Globus pallidus (tissue), 1 donor: Measurements from ENCODE around the gene RPLP2.

ENCODE experiments used
- DNase-seq: peaks from one replicate; pipeline ENCODE4 v3.0.0-alpha.2; 2015; ENCODE audit warnings: low spot score

RPLP2 gene

DNA sequence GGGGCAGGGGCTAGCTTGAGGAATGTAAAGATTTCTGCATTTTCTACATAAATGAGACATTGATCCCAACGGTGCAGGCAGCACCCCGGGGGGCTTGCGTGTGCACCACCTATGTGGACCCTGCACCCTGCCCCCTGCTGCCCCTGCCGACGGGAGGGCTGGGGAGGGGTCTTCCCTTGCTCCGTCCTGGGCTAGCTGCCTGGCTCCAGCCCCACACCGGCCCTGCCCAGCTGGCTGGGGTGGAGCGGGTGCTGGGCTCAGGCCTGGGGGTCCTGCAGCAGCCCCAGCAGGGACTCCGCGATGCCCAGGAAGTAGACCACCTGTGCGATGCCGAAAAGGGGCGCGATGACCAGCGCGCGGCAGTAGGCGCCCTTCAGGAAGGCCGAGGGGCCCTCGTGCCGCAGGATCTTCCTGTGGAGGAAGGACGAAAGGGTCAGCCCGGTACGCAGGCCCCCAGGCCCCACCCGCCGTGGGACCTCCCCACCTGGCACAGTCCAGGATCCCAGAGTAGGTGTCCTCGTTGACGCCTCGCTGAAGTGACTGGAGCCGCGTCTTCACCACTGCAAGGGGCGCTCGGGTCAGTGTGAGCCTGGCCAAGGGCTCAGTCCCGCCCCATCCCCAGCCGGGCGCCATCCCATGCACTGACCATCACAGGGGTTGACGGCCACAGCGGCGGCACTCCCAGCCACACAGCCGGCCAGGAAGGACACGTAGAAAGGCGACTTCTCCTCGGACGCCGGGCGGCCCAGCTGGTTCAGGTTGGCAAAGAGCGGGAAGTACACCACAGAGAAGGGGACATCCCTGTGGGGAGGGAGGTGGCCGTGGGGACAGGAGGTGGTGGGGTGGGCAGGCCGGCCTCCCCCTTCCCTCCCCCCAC, 17.9 kb upstream of the RPLP2 start:
- DNase-seq: no peak

DNA sequence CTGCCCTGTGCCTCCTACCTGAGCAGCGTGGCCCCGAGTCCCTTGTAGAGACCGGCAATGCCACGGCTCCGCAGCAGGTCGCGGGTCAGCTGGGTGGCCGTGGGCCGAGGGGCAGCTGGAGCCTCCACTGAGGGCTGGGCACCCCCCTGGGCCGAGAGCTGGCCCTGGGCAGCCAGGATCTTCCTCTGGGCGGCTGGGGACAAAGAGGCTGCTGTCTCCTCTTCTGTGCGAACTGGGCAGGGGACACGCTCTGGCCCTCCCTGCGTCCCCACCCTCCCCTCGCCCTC, 17.3 kb upstream of the RPLP2 start:
- no peak for DNase-seq

DNA sequence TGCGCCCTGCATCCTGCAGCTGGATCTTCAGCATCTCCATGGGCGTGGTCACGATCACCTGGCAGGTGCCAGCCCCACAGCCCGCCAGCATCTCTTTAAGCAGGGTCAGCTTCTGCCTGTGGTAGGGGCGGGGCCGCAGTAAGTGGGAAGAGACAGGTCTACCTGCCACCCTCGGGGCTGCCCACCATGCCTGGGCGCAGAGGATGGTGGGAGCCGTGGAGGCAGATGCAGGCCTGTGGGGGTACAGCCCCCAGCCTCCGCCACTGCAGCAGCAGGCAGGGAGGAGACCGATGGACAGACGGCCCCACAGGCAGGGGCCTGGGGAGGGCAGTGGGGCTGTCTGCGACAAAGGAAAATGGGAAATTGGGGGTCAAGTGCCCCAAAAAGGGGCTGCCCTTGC, 16.9 kb upstream of the RPLP2 start:
- no peak for DNase-seq

DNA sequence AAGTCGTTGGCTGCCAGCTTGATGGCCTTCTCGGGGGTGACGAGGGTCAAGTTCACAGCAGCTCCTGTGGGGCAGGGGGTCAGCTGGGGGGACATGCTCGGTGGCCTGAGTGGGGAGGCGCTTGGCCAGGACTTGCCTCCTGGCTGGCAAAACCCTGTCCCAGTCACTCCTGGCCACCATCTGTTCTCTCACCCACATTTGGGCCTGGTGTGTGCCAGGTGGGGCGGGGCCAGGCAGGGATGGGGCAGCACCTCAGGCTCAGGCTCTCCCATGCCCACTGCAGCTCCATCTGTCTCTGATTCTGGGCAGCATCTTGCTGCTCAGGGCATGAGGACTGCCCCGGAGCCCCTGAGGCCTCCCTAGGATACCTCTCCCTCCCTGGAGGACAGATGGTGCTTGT, 16.2 kb upstream of the RPLP2 start:
- DNase-seq: no peak

DNA sequence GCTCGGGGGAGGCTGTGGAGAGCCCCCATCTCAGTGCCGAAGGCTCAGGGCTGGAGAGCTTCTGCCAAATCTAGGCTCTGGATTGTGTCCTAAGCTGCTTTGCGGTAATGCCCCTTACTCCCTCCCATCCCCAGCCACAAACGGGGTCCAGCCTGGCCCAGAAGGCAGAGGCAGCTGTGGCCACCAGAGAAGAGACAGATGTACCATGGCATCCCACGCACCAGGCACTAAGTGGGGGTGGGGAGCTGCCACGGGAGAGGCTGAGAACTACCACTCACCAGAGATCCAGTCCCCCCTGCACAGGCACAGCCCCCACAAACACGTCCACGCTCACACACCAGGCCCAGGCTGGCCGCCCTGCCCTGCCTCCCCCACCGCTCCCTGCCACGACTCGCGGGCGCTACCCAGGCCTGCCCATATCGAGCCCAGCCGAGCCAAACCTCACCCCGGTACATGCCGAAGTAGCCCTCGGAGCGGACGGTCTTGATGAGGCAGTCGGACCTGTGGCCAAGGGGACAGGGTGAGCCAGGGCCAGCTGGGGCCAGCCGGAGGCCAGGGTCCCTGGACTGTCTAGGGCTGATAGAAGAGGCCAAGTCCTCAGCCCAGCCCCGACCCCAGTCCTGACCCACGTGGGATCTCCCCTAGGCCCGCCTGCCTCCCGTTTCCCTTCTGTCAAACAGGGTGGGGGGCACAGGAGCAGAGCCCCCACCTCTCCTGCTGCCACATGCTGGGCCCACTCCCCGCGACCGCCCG, 15.6 kb upstream of the RPLP2 start:
- DNase-seq: no peak

DNA sequence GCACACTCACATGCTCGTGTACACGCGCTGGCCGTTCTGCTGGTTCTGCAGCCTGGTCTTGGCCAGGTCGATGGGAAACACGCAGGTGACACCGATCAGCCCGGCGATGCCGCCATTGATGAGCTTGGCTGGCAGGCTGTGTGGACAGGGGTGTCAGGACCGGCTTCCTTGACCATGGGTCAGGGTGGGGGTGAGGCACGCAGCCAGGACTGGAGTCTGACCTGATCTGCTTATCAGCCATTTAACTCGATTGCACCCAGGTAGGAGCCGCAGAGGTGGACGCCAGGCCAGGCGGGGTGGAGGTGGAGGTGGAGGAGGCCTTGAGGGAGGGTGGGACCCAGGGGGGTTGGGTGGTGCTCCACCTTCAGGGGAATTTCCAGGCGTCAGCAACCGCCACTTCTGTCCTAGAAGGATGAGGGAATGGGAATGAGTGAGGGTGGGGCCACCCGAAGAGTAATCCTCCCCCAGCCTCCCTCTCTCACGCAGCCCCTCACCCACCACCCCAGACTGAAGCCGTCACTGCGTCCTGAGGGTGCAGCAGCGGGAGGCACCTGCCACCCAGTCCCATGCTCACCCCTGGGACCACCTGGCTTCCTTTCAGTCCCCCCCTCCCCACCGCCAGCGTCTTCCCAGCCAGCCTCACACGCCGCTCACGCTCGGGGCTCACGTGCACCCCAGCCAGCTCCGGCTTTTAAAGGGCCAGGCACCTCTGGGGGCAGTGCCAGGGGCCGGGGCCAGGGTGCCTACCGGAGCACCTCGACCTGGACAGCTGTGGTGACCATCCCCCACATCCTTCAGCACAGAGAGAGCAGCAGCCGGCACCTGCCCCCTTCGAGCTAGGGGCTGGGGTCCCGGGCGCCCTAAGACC, 14.8 kb upstream of the RPLP2 start:
- DNase-seq: no peak

DNA sequence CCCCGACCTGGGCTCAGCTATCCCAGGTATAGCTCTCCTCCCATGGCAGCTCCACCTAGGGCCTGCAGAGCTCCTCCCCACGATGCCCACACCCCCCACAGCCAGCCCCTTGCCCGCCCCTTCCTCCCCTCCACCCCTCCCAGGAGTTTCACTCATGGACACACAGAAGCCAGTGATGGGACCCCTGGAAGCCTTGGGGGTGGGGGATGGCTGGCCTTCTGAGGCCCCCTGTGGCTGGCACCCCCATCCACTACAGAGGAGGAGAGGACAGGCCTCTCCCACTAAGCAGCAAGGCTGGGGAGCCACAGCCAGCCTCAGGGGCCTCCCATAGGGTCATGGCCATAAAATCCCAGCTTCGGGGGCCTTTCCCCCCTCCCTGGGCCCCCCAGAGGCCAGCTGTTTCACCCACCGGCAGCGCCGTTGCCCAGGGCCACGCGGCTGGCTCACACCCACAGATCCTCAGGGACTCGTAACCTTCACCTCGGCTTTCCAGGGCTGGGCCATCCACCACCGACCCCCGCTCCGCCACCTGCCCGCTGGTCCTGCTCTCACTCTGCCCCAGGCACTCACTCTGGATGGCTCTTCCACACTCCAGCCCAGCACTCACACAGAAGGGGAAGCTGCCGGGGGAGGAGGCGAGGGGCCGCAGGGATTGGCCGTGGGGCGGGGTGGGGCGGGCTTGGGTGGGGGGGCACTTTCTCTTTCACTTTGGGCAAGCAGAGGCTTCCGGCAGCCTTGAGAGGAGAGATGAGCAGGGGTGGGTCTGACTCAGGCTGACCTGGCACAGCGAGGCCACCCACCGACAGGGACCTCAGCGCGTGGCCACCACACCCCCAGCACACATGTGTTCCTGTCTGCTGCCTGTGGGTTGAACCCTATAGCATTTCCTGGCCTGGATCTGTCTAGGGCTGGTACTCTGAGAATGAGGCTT, 13.9 kb upstream of the RPLP2 start:
- no peak for DNase-seq

DNA sequence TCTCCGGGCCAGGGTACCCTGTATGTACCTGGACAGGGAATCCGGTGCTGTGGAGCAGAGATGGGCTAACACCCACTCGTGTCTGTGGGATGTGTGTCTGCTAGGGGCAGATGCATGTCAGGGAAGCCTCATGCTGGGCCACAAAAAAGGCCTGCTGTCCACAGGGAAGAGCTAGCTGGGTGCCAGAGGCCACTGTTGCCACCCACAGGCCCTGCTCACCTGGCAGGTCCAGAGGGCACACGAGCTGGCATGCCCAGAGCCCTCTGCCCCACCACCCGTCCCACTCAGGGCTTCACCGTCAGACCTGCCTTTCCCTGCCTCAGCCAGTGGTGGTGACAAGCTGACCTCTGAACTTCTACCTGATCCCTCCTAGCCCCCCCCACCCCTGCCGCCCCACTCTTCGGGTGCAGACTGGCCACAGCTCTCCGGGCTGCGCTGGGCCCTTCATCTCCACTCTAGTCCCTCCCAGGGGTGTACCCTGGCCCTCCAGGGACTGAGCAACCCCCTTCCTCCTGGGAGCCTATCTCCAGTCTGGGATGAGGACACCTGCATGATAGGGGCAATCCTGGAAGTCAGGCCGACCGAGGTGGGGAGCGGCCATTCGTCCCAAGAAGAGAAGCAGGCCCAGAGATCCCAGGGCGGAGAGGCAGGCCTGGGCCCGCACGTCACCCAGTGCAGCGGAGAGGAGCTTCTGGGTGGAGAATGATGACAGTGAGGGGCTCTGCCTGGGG, 13.0 kb upstream of the RPLP2 start:
- DNase-seq: no peak

DNA sequence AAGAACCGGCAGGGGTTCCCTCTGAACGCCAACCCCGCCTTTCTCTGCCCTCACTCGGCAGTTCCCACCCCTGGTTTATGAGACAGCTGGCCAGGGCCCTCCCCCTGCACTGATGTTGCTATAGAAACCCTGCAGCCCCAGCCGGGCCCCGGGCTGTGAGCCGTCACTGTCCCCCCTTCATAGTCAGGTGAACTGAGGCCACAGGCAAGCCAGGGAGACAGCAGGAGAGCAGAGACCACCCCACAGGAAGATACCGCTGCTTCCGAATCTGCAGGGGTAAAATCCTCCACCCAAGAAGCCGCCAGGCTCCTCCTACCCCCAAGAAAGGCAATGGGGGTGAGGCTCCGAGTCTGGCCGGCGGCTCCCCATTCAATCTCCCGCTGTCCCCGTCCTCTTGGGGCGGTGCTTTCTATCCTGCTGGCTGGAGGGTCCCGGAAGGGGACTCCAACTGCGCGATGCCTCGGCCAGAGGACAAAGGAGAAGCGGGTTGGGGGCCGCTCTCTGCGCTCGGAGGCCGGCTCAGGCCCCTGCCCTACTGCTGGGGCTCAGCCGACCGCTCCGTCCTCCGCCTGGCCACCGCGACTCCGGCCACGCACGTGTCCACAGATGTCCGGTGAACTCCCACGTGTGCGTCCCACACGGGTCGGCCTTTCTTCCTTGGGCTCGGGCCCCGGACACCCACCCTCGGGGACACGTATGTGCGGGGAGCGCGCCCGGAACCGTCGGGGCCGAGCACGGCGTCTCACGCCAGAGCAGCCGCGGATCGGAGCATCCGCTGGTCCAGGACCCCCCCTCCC, 12.3 kb upstream of the RPLP2 start:
- DNase-seq: peak; percentile 60

DNA sequence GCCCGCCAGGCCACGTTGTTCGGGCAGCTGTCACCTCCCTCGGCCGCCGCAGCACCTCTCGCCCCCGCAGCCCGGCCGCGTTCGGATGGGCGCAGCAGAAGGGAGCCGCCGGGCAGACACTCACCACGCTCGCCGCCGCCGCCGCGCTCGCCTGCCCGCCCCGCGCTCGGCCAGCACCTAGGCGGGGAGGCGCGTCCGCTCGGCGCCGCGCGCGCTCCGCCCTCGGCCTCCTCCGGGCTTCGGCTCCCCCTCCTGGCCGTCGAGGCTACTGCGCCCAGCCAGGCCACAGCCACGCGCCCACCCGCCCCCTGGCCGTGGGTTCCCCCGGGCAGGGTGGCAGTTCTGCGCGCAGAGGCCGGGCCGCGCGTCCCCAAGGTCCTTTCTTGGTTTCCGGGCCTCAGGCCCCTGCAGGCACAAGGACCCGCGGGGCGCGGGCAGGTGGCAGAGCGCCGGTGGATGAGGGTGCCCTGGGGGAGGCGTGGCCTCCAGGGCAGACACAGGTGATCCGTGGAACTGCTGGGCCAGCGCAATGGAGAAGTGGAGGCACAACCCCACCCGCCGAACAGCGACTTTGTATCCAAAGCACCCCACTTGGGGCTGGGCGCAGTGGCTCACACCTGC, 11.6 kb upstream of the RPLP2 start, which contains the start of gene SLC25A22:
Gene SLC25A22 (minus strand): TSS at position 189 of the 621 bp plus-strand sequence. CDS start 3,275 bp downstream, outside the sequence.
- DNase-seq: peak; percentile 69

DNA sequence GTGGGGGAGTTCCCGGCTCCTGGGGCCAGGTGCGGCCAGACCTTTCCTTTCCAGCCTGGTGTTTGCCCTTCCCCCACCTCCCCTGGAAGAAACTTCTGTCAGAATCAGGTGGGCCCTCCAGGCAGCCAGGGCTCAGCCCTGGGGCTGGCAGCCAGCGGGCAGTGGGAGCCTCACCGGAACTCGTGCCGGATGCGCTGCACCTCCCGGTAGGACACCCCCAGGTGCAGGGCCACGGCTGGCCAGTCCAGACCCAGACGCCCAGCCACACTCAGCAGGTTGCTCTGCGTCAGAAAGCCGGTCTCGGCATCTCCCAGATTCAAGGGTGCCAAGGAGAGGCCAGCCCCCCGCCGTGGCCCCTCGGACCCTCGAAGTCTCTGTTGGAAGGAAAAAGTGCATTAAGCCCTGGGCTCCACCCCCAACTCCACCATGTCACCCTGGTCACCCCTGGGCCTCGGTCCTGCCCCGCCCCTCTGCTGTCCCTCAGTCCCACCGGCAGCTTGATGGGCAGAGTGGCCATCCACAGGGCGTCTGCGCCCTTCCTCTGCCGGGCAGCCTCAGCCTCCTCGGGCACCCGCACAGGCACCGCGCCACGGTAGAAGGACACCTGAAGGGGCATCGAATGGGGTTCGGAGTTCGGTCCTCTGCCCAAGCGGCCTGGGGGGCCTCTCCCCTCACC, 10.0 kb upstream of the RPLP2 start:
- DNase-seq: no peak

DNA sequence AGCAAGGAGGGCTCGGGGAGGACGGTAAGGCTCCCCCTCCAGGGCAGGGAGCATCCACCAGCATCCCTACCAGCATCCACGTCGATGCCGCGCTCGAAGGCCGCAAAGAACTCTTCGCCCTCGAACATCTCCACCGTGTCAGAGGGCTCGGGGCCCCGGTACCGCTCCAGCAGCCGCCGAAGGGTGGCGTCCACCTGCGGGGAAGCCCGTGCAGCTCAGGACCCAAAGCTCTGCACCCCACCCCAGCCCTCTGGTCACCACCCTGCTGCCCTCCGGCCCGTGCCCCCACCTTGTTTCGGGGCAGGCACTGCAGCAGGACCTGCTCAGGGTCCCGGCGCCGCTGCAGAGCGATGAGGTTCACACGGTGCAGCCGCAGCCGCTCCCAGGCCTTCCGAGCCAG, 9.3 kb upstream of the RPLP2 start:
- no peak for DNase-seq

DNA sequence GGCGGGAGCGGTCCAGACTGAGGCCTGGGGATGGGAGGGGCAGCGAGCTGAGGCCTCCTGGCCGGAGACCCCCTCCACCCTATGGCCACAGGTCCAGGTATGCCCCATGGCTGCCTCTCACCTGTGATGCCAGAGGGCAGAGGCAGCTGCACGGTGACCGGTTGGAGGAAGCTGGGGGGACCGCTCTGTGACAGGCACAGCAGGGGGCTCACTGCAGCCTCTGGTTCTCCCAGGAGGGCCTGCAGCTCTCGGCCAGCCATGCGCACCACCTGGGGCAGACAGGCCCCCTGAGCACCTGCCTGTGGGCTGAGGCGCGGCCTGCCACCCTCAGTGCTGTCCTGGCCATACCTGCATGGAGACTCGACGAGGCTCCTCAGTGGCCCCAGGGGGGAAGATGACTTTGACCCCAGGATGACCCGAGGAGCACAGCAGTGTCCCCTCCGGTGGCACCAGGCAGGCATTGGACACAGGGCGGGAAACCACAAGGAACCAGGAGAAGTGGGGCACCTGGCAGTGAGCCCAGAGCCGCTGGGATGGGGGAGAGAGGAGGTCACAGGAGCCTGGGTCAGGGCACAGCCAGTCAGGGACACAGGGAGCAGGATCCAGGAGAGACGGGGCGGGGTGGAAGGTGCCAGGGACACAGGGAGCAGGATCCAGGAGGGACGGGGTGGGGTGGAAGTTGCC, 8.5 kb upstream of the RPLP2 start:
- DNase-seq: no peak

DNA sequence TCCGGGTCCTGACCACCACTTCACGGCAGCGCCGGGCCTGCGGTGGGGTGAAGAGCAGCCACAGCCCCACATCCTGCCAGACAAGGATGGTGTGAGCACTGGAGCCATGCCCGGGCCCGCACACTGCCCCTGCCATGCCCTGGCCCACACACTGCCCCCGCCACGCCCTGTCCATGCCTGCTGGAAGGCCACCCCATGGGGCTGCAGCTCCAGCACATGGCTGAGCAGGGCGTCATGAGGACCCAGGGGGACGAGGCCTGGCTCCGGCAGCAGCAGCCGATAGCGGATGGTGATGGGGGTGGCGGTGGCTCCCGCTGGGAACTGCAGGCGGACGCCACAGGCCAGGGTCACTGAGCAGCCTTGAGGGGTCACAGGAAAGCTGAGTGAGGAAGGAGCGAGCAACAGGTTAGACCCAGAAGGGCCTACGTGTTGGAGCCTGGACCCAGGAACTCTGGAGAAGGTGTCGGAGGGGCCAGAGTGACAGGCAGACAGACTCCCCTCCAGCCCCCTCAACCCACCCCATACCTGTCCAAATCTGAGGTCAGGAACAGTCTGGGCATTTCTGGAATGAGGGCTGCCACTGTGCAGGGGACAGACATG, 7.6 kb upstream of the RPLP2 start:
- no peak for DNase-seq

DNA sequence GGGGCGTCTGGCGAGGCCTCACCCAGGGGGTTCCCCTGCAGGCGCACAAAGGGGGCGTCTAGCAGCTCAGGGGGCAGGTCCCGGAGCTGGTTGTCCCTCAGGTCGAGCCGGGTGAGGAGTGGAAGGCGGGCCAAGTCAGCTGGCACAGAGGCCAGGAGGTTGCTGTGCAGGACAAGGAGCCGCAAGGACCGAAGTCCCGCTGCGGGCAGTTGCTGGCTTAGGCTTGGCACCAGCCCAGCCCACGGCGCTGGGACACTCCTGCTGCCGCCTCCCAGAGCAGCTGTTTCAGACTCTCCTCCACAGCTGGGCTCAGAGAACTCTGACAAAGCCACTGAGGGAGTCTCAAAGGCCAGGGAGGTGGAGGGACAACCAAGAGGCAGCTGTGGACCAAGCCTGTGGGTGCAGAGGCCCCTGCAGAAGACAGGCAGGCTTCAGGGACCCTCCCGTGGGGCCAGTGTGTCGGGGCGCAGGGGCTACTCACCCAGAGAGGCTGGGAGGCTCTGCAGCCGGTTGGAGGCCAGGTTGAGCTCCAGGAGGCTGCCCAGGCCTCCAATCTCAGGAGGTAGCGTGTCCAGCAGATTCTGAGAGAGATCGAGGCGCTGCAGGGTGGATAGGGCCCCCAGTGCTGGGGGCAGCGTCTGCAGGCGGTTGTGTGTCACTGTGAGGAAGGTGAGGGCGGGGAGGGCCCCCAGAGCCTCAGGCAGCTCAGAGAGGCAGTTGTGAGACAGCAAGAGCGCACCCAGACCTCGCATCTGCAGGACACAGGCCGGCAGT, 6.9 kb upstream of the RPLP2 start:
- no peak for DNase-seq

DNA sequence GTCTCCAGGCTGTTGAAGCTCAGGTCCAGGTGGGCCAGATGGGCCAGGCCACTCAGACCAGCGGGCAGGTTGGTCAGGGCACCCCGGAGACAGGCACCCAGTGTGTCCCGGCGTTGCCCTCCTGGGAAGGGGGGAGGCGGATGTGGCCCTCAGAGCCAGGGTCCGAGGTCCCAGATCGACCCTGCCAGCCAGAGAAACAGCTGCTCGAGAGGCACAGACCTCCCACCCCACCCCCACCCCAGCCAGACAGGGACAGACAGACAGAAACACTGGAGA, 6.4 kb upstream of the RPLP2 start:
- no peak for DNase-seq
